CD14-positive monocyte (primary cell): Measurements from ENCODE around the gene PFDN2. TPM values are rescaled to one million over a fixed set of nuclear protein-coding genes. Genes with fewer than 3 reads are reported as not detected.

Experiments
- DNase-seq, 3 donors: peaks; one replicate each; pipeline ENCODE4 v3.0.0-alpha.2; 2011 to 2022
- H2AFZ ChIP-seq: 2 replicates; pipeline ENCODE4 v1.6.0; 2012; ENCODE audit warnings: mild to moderate bottlenecking, low read depth, low read length, inconsistent platforms; ENCODE audit not compliant: insufficient read depth, poor library complexity, severe bottlenecking
- H3K27ac ChIP-seq, 2 donors: 1 replicate in 1 of 2; 2 replicates in 1 of 2; pipeline ENCODE4 v1.5.1; 2012 to 2013; ENCODE audit warnings: low read length in 2 of 2, control low read depth in 1 of 2, inconsistent platforms in 1 of 2, low read depth in 1 of 2, mild to moderate bottlenecking in 1 of 2
- H3K27me3 ChIP-seq, 2 donors: one replicate each; pipeline versions ENCODE4 v1.6.0 to v1.6.1; 2011 to 2013; ENCODE audit warnings: low read length in 2 of 2; ENCODE audit not compliant: control insufficient read depth in 2 of 2, insufficient read depth in 2 of 2
- H3K36me3 ChIP-seq, 2 donors: replicated peaks in 1 of 2; 1 replicate in 1 of 2; 2 replicates in 1 of 2; pipeline versions ENCODE4 v1.5.1 to v1.6.1; 2012 to 2013; ENCODE audit warnings: low read length in 2 of 2, control low read depth in 1 of 2, inconsistent platforms in 1 of 2, mild to moderate bottlenecking in 1 of 2; ENCODE audit not compliant: insufficient read depth in 2 of 2, control insufficient read depth in 1 of 2
- H3K4me1 ChIP-seq, 2 donors: 1 replicate in 1 of 2; 2 replicates in 1 of 2; pipeline versions ENCODE4 v1.5.1 to v1.6.1; 2012 to 2013; ENCODE audit warnings: low read length in 2 of 2, control low read depth in 1 of 2, inconsistent platforms in 1 of 2, mild to moderate bottlenecking in 1 of 2, moderate library complexity in 1 of 2; ENCODE audit not compliant: insufficient read depth in 2 of 2, control insufficient read depth in 1 of 2
- H3K4me2 ChIP-seq: replicated peaks from 2 replicates; pipeline ENCODE3; 2012; ENCODE audit warnings: low read length, moderate library complexity, mild to moderate bottlenecking; ENCODE audit not compliant: poor library complexity, severe bottlenecking; ENCODE audit errors: extremely low read depth
- H3K4me3 ChIP-seq, 3 experiments: fragments of 200-600 bp in 1 of 3; sonication (generic) in 1 of 3; replicated peaks in 1 of 3; 1 replicate in 2 of 3; 2 replicates in 1 of 3; pipeline ENCODE4 v1.5.1; 2011 to 2013; ENCODE audit warnings: low read length in 3 of 3, mild to moderate bottlenecking in 3 of 3, control low read depth in 2 of 3, low read depth in 2 of 3, inconsistent platforms in 1 of 3, moderate library complexity in 1 of 3
- H3K79me2 ChIP-seq: 2 replicates; pipeline ENCODE4 v1.6.0; 2012; ENCODE audit warnings: mild to moderate bottlenecking, control low read depth, inconsistent platforms, low read length, moderate library complexity; ENCODE audit not compliant: insufficient read depth
- H3K9ac ChIP-seq: 2 replicates; pipeline ENCODE4 v1.6.0; 2017; ENCODE audit warnings: low read length, mild to moderate bottlenecking; ENCODE audit not compliant: insufficient read depth, poor library complexity, severe bottlenecking
- H3K9me3 ChIP-seq, 2 donors: replicated peaks in 1 of 2; 1 replicate in 1 of 2; 2 replicates in 1 of 2; pipeline versions ENCODE4 v1.5.1 to v1.6.1; 2012 to 2013; ENCODE audit warnings: low read length in 2 of 2, control low read depth in 1 of 2; ENCODE audit not compliant: control insufficient read depth in 1 of 2, insufficient read depth in 1 of 2
- H4K20me1 ChIP-seq: 2 replicates; pipeline ENCODE4 v1.6.0; 2012; ENCODE audit warnings: mild to moderate bottlenecking, low read length, control low read depth, moderate library complexity; ENCODE audit not compliant: insufficient read depth
- H3K27ac Mint-ChIP-seq, 7 donors: one replicate each; pipeline ENCODE4 v1.8.0; 2020; ENCODE audit warnings: mild to moderate bottlenecking in 7 of 7, mixed read lengths in 7 of 7, moderate library complexity in 6 of 7, inconsistent platforms in 2 of 7
- H3K27me3 Mint-ChIP-seq, 3 donors: one replicate each; pipeline ENCODE4 v1.8.0; 2021 to 2022; ENCODE audit warnings: low read depth in 3 of 3, mild to moderate bottlenecking in 3 of 3, mixed read lengths in 3 of 3, moderate library complexity in 3 of 3, inconsistent platforms in 1 of 3
- H3K36me3 Mint-ChIP-seq, 2 donors: one replicate each; pipeline ENCODE4 v1.8.0; 2020; ENCODE audit warnings: mixed read lengths in 2 of 2, inconsistent platforms in 1 of 2, mild to moderate bottlenecking in 1 of 2
- H3K4me1 Mint-ChIP-seq: one replicate; pipeline ENCODE4 v1.8.0; 2020; ENCODE audit warnings: mild to moderate bottlenecking, mixed read lengths
- H3K4me3 Mint-ChIP-seq, 2 donors: one replicate each; pipeline ENCODE4 v1.8.0; 2020; ENCODE audit warnings: mild to moderate bottlenecking in 2 of 2, mixed read lengths in 2 of 2, moderate library complexity in 1 of 2
- H3K9me3 Mint-ChIP-seq, 7 donors: one replicate each; pipeline ENCODE4 v1.8.0; 2020 to 2022; ENCODE audit warnings: mixed read lengths in 7 of 7, mild to moderate bottlenecking in 6 of 7, moderate library complexity in 6 of 7, inconsistent platforms in 2 of 7
- CTCF ChIP-seq: fragments of 200-600 bp; IDR thresholded peaks from one replicate; pipeline ENCODE4 v1.8.0; 2022; ENCODE audit warnings: antibody characterized with exemption, mild to moderate bottlenecking
- WGBS: methylation state at CpG from one replicate; pipeline ENCODE4 v1.1.5; 2013; ENCODE audit warnings: missing lambda C conversion rate; ENCODE audit not compliant: insufficient coverage; 5-methylcytosine and 5-hydroxymethylcytosine counted together
- intact Hi-C, 2 donors: fragments of 100-400 bp; cut with micrococcal nuclease; formaldehyde crosslinking; loops; one replicate each; pipeline versions ENCODE4 v1.15.0 to v1.15.1; 2023
- polyA plus RNA-seq, 3 donors: library from polyadenylated mRNA; depleted of rRNA in 1 of 3; unstranded in 2 of 3; stranded (reverse) in 1 of 3; fragments of 300-500 nt in 2 of 3; fragments of >200 nt in 1 of 3; fragmentation: Illumina TruSeq in 2 of 3; gene quantifications; 1 replicate in 2 of 3; 2 replicates in 1 of 3; pipeline ENCODE4 v1.2.3, GENCODE V29; 2012 to 2021

Gene PFDN2
- polyA plus RNA-seq, 3 donors = 59.1 to 80.7 (median 65.6) TPM

DNA sequence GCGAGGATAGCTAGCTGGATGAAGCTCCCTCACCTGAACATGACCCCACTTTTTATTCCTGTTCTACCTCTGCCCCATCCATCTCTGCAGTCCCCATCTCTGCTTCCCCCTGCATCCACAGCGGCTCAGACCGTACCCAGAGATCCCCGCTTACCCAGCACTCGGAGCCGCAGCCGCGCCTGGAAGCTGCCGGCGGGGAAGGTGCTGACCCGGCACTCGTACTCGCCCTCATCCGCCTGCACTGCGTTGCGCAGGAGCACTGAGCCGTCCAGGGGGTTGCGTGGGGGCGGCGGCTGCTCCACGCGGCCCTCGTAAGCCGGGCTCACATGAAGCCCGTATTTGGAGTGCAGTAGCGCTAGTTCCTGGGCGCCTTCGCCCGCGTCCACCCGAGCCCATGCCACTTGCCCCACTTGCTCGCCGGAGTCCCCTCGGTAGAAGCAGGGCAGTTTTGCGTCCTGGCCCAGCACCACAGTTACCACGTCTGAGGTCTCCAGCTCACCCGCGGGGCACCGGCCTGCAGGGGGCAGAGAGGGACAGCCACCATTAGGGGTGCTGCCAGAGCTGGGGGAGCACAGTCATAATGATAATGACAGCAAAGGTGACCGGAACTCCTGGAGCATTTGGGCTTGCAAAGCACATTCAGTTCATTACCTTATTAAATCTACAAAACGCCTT lies 38.3 kb downstream of the PFDN2 start:
- H3K4me1 Mint-ChIP-seq = peaks cover 52% of the 10 kb centered on the region
- no peak overlapping the region for H3K4me3 ChIP-seq
- no peak for DNase-seq
- no peaks in the 10 kb centered on the region for H3K9me3 Mint-ChIP-seq
- intact Hi-C loops = no loop called here
- no peaks in the 10 kb centered on the region for H3K27me3 ChIP-seq
- H3K27me3 Mint-ChIP-seq = peaks cover 0 to 1% (median 0%) of the 10 kb centered on the region in 3 donors
- H3K36me3 Mint-ChIP-seq = peaks cover 4 to 12% of the 10 kb centered on the region in 2 donors
- H3K9ac ChIP-seq = no peak overlapping the region
- H3K36me3 ChIP-seq = no peaks in the 10 kb centered on the region
- no peaks in the 10 kb centered on the region for H3K79me2 ChIP-seq
- 79% methylated on average over 38 of the region's 41 CpGs for WGBS
- H3K9me3 ChIP-seq = no peaks in the 10 kb centered on the region
- H4K20me1 ChIP-seq = no peaks in the 10 kb centered on the region
- peak overlapping the region in 3 of 7 donors; percentile 35 to 68 (median 50) for H3K27ac Mint-ChIP-seq
- H3K4me3 Mint-ChIP-seq = no peak overlapping the region
- H2AFZ ChIP-seq = no peak overlapping the region
- peaks cover 42 to 53% of the 10 kb centered on the region in 2 donors for H3K4me1 ChIP-seq
- no peak overlapping the region for H3K27ac ChIP-seq
- no peak for TF ChIP-seq CTCF
- peak overlapping the region; percentile 4 for H3K4me2 ChIP-seq

GRCh38 chr1:161077426-161077825 lies 40.4 kb downstream of the PFDN2 start:
- Mint-ChIP-seq H3K36me3 (peaks cover 4 to 10% of the 10 kb centered on the region in 2 donors), H3K27ac (peak overlapping the region in 1 of 7 donors; percentile 8), H3K4me1 (peaks cover 36% of the 10 kb centered on the region), H3K27me3 (no peaks in the 10 kb centered on the region), H3K9me3 (no peaks in the 10 kb centered on the region), H3K4me3 (no peak overlapping the region)
- intact Hi-C loops = no loop called here
- H3K9me3 ChIP-seq = no peaks in the 10 kb centered on the region
- no peak overlapping the region for H3K9ac ChIP-seq
- H3K79me2 ChIP-seq = no peaks in the 10 kb centered on the region
- no peak overlapping the region for H3K4me3 ChIP-seq
- no peak for DNase-seq
- no peak for TF ChIP-seq CTCF
- H3K4me1 ChIP-seq = peaks cover 21 to 32% of the 10 kb centered on the region in 2 donors
- no peaks in the 10 kb centered on the region for H3K27me3 ChIP-seq
- WGBS = 94% methylated on average over 8 of the region's 9 CpGs
- H3K27ac ChIP-seq = no peak overlapping the region
- no peak overlapping the region for H3K4me2 ChIP-seq
- no peaks in the 10 kb centered on the region for H4K20me1 ChIP-seq
- no peaks in the 10 kb centered on the region for H3K36me3 ChIP-seq
- H2AFZ ChIP-seq = no peak overlapping the region
